Peyer's patch (tissue), 4 donors: ENCODE data around the gene ARHGEF40. TPM values are rescaled to one million over a fixed set of nuclear protein-coding genes. Genes with fewer than 3 reads are reported as not detected.

ENCODE experiments used
- DNase-seq, 3 donors: peaks; one replicate each; pipeline ENCODE4 v3.0.0-alpha.2; 2017 to 2019
- H3K27ac ChIP-seq, 4 donors: fragments of 200-600 bp; sonication (generic); one replicate each; pipeline ENCODE4 v1.5.1; 2016 to 2019
- H3K27me3 ChIP-seq, 2 donors: fragments of 200-600 bp; sonication (generic); one replicate each; pipeline ENCODE4 v1.5.1; 2019
- H3K36me3 ChIP-seq, 3 donors: fragments of 200-600 bp; sonication (generic); one replicate each; pipeline ENCODE4 v1.5.1; 2016 to 2019
- H3K4me1 ChIP-seq, 4 donors: fragments of 200-600 bp; sonication (generic); one replicate each; pipeline ENCODE4 v1.5.1; 2016 to 2019
- H3K4me3 ChIP-seq, 4 donors: fragments of 200-600 bp; sonication (generic); 1 replicate in 3 of 4; 2 replicates in 1 of 4; pipeline ENCODE4 v1.5.1; 2016 to 2019; ENCODE audit warnings: mild to moderate bottlenecking in 1 of 4
- H3K9me3 ChIP-seq, 4 donors: fragments of 200-600 bp; sonication (generic); one replicate each; pipeline ENCODE4 v1.5.1; 2016 to 2019; ENCODE audit warnings: mild to moderate bottlenecking in 1 of 4
- CTCF ChIP-seq, 6 experiments: fragments of 450-650 bp in 4 of 6; fragments of 200-600 bp in 2 of 6; sonication (generic) in 1 of 6; IDR thresholded peaks; one replicate each; pipeline ENCODE4 v1.5.1; 2017 to 2019; ENCODE audit warnings: antibody characterized with exemption in 6 of 6, mild to moderate bottlenecking in 3 of 6, moderate library complexity in 1 of 6
- POLR2A ChIP-seq, 2 donors: fragments of 450-650 bp; IDR thresholded peaks; one replicate each; pipeline ENCODE4 v1.5.1; 2017; ENCODE audit warnings: antibody characterized with exemption in 2 of 2, mild to moderate bottlenecking in 2 of 2, moderate library complexity in 2 of 2
- total RNA-seq, 4 donors: library from RNA; depleted of rRNA; stranded (reverse); fragments of >200 nt; gene quantifications; one replicate each; pipeline ENCODE4 v1.1.0, GENCODE V29; 2016

The ARHGEF40 gene
- total RNA-seq, 4 donors from 2014 or later = 19.8 to 57.8 (median 34.6) TPM

DNA sequence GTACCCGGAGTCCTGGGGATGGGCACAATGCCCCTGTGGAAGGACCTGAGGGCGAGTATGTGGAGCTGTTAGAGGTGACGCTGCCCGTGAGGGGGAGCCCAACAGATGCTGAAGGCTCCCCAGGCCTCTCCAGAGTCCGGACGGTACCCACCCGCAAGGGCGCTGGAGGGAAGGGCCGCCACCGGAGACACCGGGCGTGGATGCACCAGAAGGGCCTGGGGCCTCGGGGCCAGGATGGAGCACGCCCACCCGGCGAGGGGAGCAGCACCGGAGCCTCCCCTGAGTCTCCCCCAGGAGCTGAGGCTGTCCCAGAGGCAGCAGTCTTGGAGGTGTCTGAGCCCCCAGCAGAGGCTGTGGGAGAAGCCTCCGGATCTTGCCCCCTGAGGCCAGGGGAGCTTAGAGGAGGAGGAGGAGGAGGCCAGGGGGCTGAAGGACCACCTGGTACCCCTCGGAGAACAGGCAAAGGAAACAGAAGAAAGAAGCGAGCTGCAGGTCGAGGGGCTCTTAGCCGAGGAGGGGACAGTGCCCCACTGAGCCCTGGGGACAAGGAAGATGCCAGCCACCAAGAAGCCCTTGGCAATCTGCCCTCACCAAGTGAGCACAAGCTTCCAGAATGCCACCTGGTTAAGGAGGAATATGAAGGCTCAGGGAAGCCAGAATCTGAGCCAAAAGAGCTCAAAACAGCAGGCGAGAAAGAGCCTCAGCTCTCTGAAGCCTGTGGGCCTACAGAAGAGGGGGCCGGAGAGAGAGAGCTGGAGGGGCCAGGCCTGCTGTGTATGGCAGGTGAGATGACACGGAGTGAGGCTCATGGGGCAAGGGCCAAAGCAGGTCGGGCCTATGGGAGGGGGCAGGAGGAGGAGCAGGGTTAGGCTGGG lies 4.5 kb downstream of the ARHGEF40 start:
- peaks cover 0 to 25% (median 15%) of the 10 kb centered on the region in 4 donors for H3K4me1 ChIP-seq
- H3K27ac ChIP-seq = no peak overlapping the region
- no peaks in the 10 kb centered on the region for H3K9me3 ChIP-seq
- TF ChIP-seq POLR2A (IDR thresholded peaks at IDR 0.05) (no peak), CTCF (IDR thresholded peaks at IDR 0.05) (no peak)
- DNase-seq = no peak
- H3K4me3 ChIP-seq = no peak overlapping the region
- peaks cover 0 to 43% (median 0%) of the 10 kb centered on the region in 3 donors for H3K36me3 ChIP-seq
- no peaks in the 10 kb centered on the region for H3K27me3 ChIP-seq

GRCh38 chr14:21075719-21076437 lies 5.8 kb downstream of the ARHGEF40 start:
- no peaks in the 10 kb centered on the region for H3K27me3 ChIP-seq
- no peak overlapping the region for H3K4me3 ChIP-seq
- peaks cover 0 to 20% (median 8%) of the 10 kb centered on the region in 4 donors for H3K4me1 ChIP-seq
- DNase-seq = no peak
- H3K36me3 ChIP-seq = peaks cover 0 to 56% (median 0%) of the 10 kb centered on the region in 3 donors
- H3K9me3 ChIP-seq = no peaks in the 10 kb centered on the region
- TF ChIP-seq CTCF (IDR thresholded peaks at IDR 0.05) (no peak), POLR2A (IDR thresholded peaks at IDR 0.05) (no peak)
- no peak overlapping the region for H3K27ac ChIP-seq

DNA sequence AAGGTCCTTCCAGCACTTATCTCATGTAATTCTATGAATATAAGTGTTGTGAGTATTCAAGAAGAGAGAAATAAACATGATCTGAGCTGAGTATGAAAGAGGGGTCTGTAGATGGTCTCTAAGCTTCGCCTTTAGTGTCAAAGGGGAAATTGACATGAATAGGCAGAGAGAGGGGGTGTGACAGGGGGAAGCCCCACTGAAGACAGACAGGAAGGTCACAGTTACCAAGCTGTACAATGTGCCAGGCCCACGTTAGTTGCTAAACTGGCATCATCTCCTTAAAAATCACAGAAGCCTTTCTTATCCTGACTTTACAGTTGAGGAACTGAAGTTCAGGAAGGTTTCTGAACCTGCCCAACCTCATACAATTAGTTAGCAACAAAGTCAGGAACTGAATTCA lies 7.6 kb downstream of the ARHGEF40 start:
- TF ChIP-seq CTCF (IDR thresholded peaks at IDR 0.05) (no peak), POLR2A (IDR thresholded peaks at IDR 0.05) (no peak)
- no peaks in the 10 kb centered on the region for H3K27me3 ChIP-seq
- peaks cover 0 to 2% (median 0%) of the 10 kb centered on the region in 4 donors for H3K4me1 ChIP-seq
- H3K4me3 ChIP-seq = no peak overlapping the region
- no peak overlapping the region for H3K27ac ChIP-seq
- no peak for DNase-seq
- H3K9me3 ChIP-seq = no peaks in the 10 kb centered on the region
- peaks cover 0 to 71% (median 0%) of the 10 kb centered on the region in 3 donors for H3K36me3 ChIP-seq

DNA sequence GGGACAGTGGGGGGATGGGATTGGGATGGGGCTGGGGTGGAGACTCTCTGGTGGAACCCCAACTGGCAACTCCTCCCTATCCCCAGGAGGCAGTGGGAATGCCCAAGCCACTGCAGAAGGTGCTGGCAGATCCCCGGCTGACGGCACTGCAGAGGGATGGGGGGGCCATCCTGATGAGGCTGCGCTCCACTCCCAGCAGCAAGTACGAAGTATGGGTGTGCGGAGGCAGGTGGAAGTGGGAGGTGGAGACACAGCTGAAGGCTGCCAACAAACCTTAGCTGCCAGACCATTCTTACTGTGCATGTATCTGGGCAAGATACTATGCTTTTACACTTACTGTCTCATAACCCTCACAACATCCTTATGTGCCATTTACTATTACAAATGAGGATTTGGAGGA lies 8.2 kb downstream of the ARHGEF40 start:
- no peaks in the 10 kb centered on the region for H3K9me3 ChIP-seq
- no peak for DNase-seq
- H3K27ac ChIP-seq = no peak overlapping the region
- no peak for TF ChIP-seq CTCF (IDR thresholded peaks at IDR 0.05)
- TF ChIP-seq POLR2A (IDR thresholded peaks at IDR 0.05) = no peak
- H3K4me1 ChIP-seq = no peaks in the 10 kb centered on the region
- peaks cover 0 to 76% (median 0%) of the 10 kb centered on the region in 3 donors for H3K36me3 ChIP-seq
- H3K27me3 ChIP-seq = no peaks in the 10 kb centered on the region
- no peak overlapping the region for H3K4me3 ChIP-seq

DNA sequence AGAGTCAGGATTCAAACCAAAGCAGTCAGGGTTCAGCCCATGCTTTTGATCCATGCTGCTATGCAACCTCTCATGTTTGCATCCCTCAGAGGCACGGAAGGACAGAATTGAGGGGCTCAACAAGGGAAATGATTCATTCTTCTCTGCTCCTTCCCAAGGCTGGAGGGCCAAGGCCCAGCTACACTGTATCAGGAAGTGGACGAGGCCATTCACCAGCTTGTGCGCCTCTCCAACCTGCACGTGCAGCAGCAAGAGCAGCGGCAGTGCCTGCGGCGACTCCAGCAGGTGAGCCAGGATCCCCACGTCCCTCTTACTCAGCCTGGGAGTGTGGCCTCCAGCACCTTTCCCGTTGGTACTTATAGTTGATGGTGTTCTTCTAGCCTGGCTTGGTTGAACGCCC lies 8.6 kb downstream of the ARHGEF40 start:
- Histone ChIP-seq H3K4me1 (no peaks in the 10 kb centered on the region), H3K4me3 (no peak overlapping the region), H3K27ac (no peak overlapping the region), H3K27me3 (no peaks in the 10 kb centered on the region), H3K36me3 (peaks cover 0 to 76% (median 0%) of the 10 kb centered on the region in 3 donors), H3K9me3 (no peaks in the 10 kb centered on the region)
- no peak for DNase-seq
- TF ChIP-seq POLR2A (IDR thresholded peaks at IDR 0.05) (no peak), CTCF (IDR thresholded peaks at IDR 0.05) (no peak)
